Type B pancreatic cell (in vitro differentiated cells): ENCODE measurements around the gene PSMC2. TPM values are rescaled to one million over a fixed set of nuclear protein-coding genes. Genes with fewer than 3 reads are reported as not detected.
A peak's percentile ranks its signal among the peaks of the same experiment; 100 is the strongest.

Experiments used
- DNase-seq: peaks from one replicate; pipeline ENCODE4 v3.0.0; 2021; ENCODE audit warnings: mixed read lengths; ENCODE audit not compliant: unreplicated experiment; ENCODE audit errors: extremely low spot score
- H3K27ac Mint-ChIP-seq: 2 replicates; pipeline ENCODE4 v1.8.0; 2021; ENCODE audit warnings: mild to moderate bottlenecking, mixed read lengths
- H3K27me3 Mint-ChIP-seq: 2 replicates; pipeline ENCODE4 v1.8.0; 2021; ENCODE audit warnings: mixed read lengths
- H3K36me3 Mint-ChIP-seq: 2 replicates; pipeline ENCODE4 v1.8.0; 2021; ENCODE audit warnings: mixed read lengths
- H3K4me1 Mint-ChIP-seq: one replicate; pipeline ENCODE4 v1.8.0; 2021; ENCODE audit warnings: mixed read lengths; ENCODE audit not compliant: unreplicated experiment
- H3K4me3 Mint-ChIP-seq: 2 replicates; pipeline ENCODE4 v1.8.0; 2021; ENCODE audit warnings: mild to moderate bottlenecking, mixed read lengths
- H3K9me3 Mint-ChIP-seq: 2 replicates; pipeline ENCODE4 v1.8.0; 2021; ENCODE audit warnings: mixed read lengths
- CTCF ChIP-seq: fragments of 200-600 bp; sonication (generic); conservative IDR thresholded peaks from 2 replicates; pipeline ENCODE4 v1.5.0; 2021; ENCODE audit warnings: antibody characterized with exemption, mild to moderate bottlenecking
- total RNA-seq: library from RNA; stranded (reverse); gene quantifications from 2 replicates; pipeline ENCODE4 v1.2.1, GENCODE V29; 2021; ENCODE audit warnings: low replicate concordance

Gene PSMC2
- total RNA-seq, 1 donor from 2014 or later, result 109 TPM

- Mint-ChIP-seq H3K4me3 (no peak overlapping the region), H3K4me1 (no peaks in the 10 kb centered on the region), H3K27me3 (no peaks in the 10 kb centered on the region), H3K9me3 (no peaks in the 10 kb centered on the region), H3K36me3 (peaks cover 40% of the 10 kb centered on the region), H3K27ac (no peak overlapping the region)
- TF ChIP-seq CTCF, result no peak
- no peak for DNase-seq
These were observed 32.6 kb upstream of the PSMC2 start for GRCh38 chr7:103314852-103315251.

GRCh38 chr7:103316380-103316941 lies 31.0 kb upstream of the PSMC2 start:
- Mint-ChIP-seq H3K36me3 (peaks cover 35% of the 10 kb centered on the region), H3K4me3 (no peak overlapping the region), H3K4me1 (no peaks in the 10 kb centered on the region), H3K27ac (no peak overlapping the region), H3K27me3 (no peaks in the 10 kb centered on the region), H3K9me3 (no peaks in the 10 kb centered on the region)
- TF ChIP-seq CTCF, result no peak
- no peak for DNase-seq

GRCh38 chr7:103317009-103317408 lies 30.4 kb upstream of the PSMC2 start:
- H3K4me1 Mint-ChIP-seq, result no peaks in the 10 kb centered on the region
- H3K9me3 Mint-ChIP-seq, result no peaks in the 10 kb centered on the region
- peaks cover 35% of the 10 kb centered on the region for H3K36me3 Mint-ChIP-seq

GRCh38 chr7:103325744-103326143 lies 21.7 kb upstream of the PSMC2 start:
- Mint-ChIP-seq H3K9me3 (no peaks in the 10 kb centered on the region), H3K4me1 (no peaks in the 10 kb centered on the region), H3K27ac (no peak overlapping the region), H3K4me3 (no peak overlapping the region), H3K36me3 (peaks cover 18% of the 10 kb centered on the region), H3K27me3 (no peaks in the 10 kb centered on the region)
- no peak for TF ChIP-seq CTCF
- DNase-seq, result no peak

More at GRCh38 chr7:103317009-103317408, 30.4 kb upstream of the PSMC2 start:
- no peak overlapping the region for H3K4me3 Mint-ChIP-seq
- H3K27ac Mint-ChIP-seq, result no peak overlapping the region
- H3K27me3 Mint-ChIP-seq, result no peaks in the 10 kb centered on the region
- no peak for TF ChIP-seq CTCF
- no peak for DNase-seq

- Mint-ChIP-seq H3K27me3 (no peaks in the 10 kb centered on the region), H3K27ac (no peak overlapping the region), H3K36me3 (peaks cover 36% of the 10 kb centered on the region), H3K9me3 (no peaks in the 10 kb centered on the region), H3K4me1 (peaks cover 8% of the 10 kb centered on the region), H3K4me3 (no peak overlapping the region)
- TF ChIP-seq CTCF, result no peak
- no peak for DNase-seq
These were observed 10.7 kb upstream of the PSMC2 start for GRCh38 chr7:103336761-103337160.

GRCh38 chr7:103338864-103339263 lies 8.6 kb upstream of the PSMC2 start:
- peaks cover 11% of the 10 kb centered on the region for H3K4me1 Mint-ChIP-seq
- H3K4me3 Mint-ChIP-seq, result no peak overlapping the region
- no peaks in the 10 kb centered on the region for H3K27me3 Mint-ChIP-seq
- DNase-seq, result no peak
- TF ChIP-seq CTCF, result no peak
- H3K9me3 Mint-ChIP-seq, result no peaks in the 10 kb centered on the region
- H3K36me3 Mint-ChIP-seq, result peaks cover 39% of the 10 kb centered on the region
- H3K27ac Mint-ChIP-seq, result peak overlapping the region; percentile 9
